Measurements from ENCODE around the gene CAPN14.

DNA sequence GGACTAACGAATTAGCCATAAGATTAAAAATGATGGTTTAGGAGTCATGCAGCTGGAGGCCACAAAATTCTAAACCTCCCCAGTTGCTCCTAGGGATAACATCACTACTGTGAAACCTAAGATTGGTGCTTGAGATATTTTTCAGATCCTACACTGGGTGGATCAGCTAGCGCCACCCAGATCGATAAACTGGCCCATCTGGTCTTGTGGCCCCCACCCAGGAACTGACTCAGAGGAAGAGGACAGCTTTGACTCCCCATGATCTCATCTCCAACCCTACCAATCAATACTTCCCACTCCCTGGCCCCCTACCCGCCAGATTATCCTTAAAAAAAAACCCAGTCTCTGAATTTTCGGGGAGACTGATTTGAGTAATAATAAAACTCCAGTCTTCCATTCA lies 84.5 kb downstream of the CAPN14 start:
- TF ChIP-seq BCL11A (tag by site-specific recombination; IDR thresholded peaks at IDR 0.05; ENCODE audit: low read depth) (no peak), ZNF792 (tag by site-specific recombination; IDR thresholded peaks at IDR 0.05) (no peak), ZNF423 (tag by site-specific recombination; IDR thresholded peaks at IDR 0.05) (no peak), ZFP3 (tag by site-specific recombination; IDR thresholded peaks at IDR 0.05; ENCODE audit: low read depth) (no peak), ZNF174 (tag by site-specific recombination; IDR thresholded peaks at IDR 0.05) (no peak), ZNF10 (tag by site-specific recombination; IDR thresholded peaks at IDR 0.05) (no peak)
- TF ChIP-seq, protein P1, sequence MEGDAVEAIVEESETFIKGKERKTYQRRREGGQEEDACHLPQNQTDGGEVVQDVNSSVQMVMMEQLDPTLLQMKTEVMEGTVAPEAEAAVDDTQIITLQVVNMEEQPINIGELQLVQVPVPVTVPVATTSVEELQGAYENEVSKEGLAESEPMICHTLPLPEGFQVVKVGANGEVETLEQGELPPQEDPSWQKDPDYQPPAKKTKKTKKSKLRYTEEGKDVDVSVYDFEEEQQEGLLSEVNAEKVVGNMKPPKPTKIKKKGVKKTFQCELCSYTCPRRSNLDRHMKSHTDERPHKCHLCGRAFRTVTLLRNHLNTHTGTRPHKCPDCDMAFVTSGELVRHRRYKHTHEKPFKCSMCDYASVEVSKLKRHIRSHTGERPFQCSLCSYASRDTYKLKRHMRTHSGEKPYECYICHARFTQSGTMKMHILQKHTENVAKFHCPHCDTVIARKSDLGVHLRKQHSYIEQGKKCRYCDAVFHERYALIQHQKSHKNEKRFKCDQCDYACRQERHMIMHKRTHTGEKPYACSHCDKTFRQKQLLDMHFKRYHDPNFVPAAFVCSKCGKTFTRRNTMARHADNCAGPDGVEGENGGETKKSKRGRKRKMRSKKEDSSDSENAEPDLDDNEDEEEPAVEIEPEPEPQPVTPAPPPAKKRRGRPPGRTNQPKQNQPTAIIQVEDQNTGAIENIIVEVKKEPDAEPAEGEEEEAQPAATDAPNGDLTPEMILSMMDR (tag by site-specific recombination; IDR thresholded peaks at IDR 0.05), result no peak
